HL-60 (cell line): ENCODE data around the gene ASB7.

Experiments used
- GABPA ChIP-seq: IDR thresholded peaks from 2 replicates; pipeline ENCODE4 v1.6.1; 2012; ENCODE audit warnings: low read depth
- TF ChIP-seq, protein P1 (sequence below): IDR thresholded peaks from one replicate; pipeline ENCODE4 v1.5.1; 2011; ENCODE audit warnings: low read length, control low read depth, inconsistent platforms; ENCODE audit not compliant: insufficient read depth

DNA sequence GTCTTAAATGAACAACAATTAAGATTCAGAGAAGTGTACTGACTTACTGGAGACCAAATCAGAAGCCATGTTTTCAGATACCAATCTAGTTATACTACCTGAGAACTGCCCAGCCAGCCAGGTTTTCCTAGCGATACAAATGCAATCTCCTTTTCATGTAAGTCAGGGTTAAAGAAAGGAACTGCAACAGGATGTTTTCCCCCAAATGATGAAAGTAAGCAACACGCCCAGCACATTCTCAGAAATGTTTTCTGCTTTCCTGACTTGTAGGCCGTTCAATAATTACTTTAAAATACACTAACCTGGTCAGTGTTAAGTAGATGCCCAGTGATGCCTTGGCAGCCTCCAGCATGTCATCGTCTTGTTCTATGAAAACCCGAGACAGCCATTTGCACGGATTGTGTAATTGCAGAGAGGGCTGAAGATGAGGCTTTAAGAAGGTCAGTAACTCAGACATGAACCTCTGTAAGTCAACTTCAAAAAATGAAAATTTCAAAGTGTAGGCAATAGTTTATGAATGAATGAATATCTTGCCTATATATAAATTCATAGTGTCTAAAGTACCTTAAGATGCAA lies 30.7 kb upstream of the ASB7 start:
- TF ChIP-seq, protein P1, sequence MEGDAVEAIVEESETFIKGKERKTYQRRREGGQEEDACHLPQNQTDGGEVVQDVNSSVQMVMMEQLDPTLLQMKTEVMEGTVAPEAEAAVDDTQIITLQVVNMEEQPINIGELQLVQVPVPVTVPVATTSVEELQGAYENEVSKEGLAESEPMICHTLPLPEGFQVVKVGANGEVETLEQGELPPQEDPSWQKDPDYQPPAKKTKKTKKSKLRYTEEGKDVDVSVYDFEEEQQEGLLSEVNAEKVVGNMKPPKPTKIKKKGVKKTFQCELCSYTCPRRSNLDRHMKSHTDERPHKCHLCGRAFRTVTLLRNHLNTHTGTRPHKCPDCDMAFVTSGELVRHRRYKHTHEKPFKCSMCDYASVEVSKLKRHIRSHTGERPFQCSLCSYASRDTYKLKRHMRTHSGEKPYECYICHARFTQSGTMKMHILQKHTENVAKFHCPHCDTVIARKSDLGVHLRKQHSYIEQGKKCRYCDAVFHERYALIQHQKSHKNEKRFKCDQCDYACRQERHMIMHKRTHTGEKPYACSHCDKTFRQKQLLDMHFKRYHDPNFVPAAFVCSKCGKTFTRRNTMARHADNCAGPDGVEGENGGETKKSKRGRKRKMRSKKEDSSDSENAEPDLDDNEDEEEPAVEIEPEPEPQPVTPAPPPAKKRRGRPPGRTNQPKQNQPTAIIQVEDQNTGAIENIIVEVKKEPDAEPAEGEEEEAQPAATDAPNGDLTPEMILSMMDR, result no peak
- no peak for TF ChIP-seq GABPA
